GM18520 (cell line): Measurements from ENCODE around the gene ATP4A.
A peak's percentile ranks its signal among the peaks of the same experiment; 100 is the strongest.
"Not testable (repeated sequence)": the region's sequence is repeated elsewhere in the genome, so short reads cannot be mapped to it uniquely, and the experiment has no call there.

Experiments used
- ATAC-seq: cut with Tn5 transposase; IDR thresholded peaks from one replicate; pipeline ENCODE4 v1.9.1; 2021; ENCODE audit not compliant: unreplicated experiment

Gene ATP4A

GRCh38 chr19:35563207-35563829 is at the start of gene ATP4A:
ATP4A (minus strand) TSS chr19:35563658; CDS start chr19:35563629, 29 bp downstream.
- no peak for ATAC-seq

GRCh38 chr19:35612559-35613321 is 49.3 kb upstream of the ATP4A start, which contains the start of gene HAUS5:
HAUS5 (plus strand) TSS chr19:35612735; CDS start chr19:35612795, 60 bp downstream.
- peak; percentile 79 for ATAC-seq

- no peak for ATAC-seq
Measured at GRCh38 chr19:35612224-35612558, 48.7 kb upstream of the ATP4A start.

GRCh38 chr19:35609851-35610353 is 46.4 kb upstream of the ATP4A start:
- ATAC-seq, result no peak

DNA sequence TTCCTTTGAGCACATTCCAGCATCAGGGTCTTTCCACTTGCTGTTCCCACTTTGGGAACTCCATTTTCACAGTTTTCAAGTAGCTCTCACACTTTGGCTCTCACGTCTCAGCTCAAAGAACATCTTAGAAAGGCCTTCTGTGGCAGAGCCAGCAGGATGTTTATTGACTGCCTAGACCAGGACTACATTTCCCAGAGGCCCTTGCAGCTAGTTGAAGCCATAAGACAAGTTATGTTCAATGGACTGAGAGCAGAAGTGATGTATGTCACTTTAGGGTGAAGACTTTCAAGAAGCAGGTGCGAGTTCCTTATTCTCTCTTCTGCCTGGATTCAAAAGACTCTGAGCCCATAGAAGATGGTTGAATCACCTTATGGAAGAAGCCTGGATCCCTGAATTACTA is 44.8 kb upstream of the ATP4A start:
- no peak for ATAC-seq

DNA sequence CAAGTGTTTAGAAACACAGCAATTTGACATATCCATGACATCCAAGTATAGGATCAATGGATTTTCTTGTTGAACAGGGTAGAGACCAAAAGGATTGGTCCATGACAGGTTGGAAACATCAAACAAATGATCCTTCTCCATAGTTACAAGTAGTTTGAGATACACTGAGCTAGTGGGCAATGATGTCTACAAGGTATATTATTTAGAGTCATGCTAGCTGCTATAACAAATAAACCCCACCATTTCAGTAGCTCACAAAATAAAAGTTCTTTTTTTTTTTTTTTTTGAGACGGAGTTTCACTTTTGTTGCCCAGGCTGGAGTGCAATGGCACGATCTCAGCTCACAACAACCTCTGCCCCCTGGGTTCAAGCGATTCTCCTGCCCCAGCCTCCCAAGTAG is 44.2 kb upstream of the ATP4A start:
- no peak for ATAC-seq

DNA sequence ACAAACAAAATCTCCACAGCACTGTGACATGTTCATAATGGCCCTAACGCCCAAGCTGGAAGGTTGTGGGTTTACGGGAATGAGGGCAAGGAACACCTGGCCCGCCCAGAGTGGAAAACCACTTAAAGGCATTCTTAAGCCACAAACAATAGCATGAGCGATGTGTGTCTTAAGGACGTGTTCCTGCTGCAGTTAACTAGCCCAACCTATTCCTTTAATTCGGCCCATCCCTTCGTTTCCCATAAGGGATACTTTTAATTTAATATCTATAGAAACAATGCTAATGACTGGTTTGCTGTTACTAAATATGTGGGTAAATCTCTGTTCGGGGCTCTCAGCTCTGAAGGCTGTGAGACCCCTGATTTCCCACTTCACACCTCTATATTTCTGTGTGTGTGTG is 43.7 kb upstream of the ATP4A start:
- ATAC-seq, result not testable (repeated sequence)

- ATAC-seq, result not testable (repeated sequence)
Measured at GRCh38 chr19:35604436-35604835, 41.0 kb upstream of the ATP4A start.

DNA sequence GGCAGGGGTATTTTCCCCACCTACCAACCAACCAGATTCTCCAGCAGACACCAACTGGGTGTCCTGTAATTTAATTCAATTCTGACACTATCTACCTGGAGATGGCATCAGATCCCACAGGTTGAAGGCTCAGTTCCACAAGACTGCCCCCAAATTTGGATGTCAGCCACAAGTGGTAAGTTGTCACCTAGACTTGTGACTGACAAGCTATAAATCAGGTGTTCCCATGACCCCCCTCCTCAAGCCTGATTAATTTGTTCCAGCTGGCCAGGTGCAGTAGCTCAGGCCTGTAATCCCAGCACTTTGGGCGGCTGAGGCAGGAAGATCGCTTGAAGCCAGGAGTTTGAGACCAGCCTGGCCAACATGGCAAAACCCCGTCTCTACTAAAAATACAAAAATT is 38.5 kb upstream of the ATP4A start:
- ATAC-seq, result no peak

DNA sequence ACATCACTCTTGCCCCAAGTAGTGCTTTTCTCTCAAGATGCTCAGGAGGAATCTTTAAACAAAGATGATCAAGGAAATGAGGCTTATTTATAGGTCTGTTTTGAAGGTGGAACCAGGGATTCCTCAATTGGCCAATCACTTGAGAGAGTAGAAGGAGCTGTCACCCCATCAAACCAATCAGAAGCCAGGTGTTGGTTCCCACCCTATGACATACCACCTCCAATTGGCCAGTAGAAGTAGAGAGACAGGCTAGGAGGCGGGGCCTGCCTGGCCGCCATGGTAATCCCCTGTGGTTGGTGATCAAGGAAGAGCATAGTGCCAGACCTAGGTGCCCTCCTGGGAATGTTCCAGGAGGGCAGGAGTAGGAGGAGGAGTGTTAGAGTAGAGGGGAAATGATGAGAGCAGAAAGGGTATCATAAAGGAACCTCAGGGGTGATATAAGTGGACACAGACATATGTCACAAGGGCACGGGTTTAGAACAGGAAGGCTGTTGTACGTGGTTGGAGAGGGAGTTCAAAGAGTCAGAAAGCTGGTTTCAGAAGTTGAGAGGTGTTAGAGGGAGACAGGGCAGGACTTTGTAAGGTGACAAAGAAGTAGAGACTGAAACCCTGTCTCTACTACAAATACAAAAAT is 33.0 kb upstream of the ATP4A start:
- peak; percentile 80 for ATAC-seq

DNA sequence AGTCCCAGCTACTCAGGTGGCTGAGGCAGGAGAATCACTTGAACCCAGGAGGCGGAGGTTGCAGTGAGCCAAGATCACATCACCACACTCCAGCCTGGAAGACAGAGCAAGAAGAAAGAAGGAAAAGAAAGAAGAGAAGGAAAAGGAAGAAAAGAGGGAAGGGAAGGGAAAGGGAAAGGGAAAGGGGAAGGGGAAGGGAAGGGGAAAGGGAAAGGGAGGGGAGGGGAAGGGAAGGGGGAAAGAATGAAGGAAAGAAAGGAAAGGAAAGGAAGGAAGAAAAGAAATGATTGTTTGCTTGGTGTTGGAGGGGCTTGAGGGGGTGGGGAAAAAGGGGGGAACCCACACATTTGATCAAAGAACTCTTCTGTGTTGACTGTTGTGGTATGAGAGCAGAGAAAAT is 32.5 kb upstream of the ATP4A start:
- no peak for ATAC-seq

DNA sequence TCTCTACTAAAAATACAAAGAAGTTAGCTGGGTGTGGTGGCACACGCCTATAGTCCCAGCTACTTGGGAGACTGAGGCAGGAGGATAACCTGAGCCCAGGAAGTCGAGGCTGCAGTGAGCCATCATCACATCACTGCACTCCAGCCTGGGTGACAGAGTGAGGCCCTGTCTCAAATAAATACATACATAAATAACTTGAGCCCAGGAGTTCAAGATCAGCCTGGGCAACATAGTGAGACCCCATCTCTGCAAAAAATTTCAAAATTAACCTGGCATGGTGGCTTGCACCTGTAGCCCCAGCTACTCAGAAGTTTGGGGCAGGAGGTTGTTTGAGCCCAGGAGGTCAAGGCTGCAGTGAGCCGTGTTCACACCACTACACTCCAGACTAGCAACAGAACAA is 31.6 kb upstream of the ATP4A start:
- not testable (repeated sequence) for ATAC-seq

DNA sequence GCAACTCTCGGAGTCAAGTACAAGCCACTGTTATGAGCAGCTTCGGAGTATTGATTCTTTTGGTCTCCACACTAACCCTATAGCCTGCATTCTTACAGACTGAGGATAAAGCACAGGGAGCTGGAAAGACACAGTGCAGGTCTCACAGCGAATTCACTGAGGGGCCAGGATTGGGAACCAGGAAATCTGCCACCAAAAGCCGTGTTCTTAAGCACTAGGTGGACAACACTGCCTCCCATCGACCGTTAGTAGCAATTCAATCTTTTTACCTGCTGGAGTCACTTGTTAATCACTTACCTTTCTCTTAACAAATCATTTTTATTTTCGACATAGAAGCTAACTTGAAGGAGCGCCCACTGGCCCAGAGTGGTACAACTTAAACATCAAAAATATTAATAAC is 28.8 kb upstream of the ATP4A start:
- no peak for ATAC-seq

DNA sequence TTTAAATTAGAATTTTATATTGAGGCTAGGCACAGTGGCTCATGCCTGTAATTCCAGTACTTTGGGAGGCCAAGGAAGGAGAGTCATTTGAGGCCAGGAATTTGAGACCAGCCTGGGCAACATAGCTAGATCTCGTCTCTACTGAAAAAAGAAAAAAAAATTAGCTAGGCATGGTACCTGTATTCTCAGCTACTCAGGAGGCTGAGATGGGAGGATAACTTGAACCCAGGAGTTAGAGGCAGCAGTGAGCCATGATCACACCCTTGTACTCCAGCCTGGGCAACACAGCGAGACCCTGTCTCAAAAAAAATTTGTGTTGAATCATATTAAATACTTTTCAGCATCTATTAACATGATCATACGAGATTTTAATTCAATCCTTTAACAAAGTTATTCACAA is 27.4 kb upstream of the ATP4A start:
- ATAC-seq, result no peak

- no peak for ATAC-seq
Measured at GRCh38 chr19:35587321-35587720, 23.9 kb upstream of the ATP4A start.

- ATAC-seq, result no peak
Measured at GRCh38 chr19:35585848-35586247, 22.4 kb upstream of the ATP4A start, which contains the start of gene PMIS2. PMIS2 (plus strand) TSS chr19:35586173; CDS start chr19:35586260, 87 bp downstream.

- ATAC-seq, result no peak
Measured at GRCh38 chr19:35582760-35583159, 19.3 kb upstream of the ATP4A start.

GRCh38 chr19:35578707-35579106 is 15.2 kb upstream of the ATP4A start:
- ATAC-seq, result no peak

DNA sequence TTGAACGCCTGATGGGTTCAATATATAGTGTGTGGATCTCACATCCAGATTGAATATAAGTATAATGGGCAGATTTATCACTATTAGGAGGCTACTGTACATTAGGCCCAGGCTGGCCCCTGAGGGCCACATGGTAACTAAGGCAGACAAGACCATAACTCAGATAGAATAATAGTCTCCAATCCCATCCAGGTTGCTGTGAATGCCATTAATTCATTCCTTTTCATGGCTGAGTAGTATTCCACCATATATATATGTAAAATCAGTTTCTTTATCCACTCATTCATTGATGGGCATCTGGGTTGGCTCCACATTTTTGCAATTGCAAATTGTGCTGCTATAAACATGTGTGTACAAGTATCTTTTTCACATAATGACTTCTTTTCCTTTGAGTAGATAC is 14.5 kb upstream of the ATP4A start:
- ATAC-seq, result no peak

GRCh38 chr19:35571406-35571965 is 8.0 kb upstream of the ATP4A start:
- no peak for ATAC-seq

DNA sequence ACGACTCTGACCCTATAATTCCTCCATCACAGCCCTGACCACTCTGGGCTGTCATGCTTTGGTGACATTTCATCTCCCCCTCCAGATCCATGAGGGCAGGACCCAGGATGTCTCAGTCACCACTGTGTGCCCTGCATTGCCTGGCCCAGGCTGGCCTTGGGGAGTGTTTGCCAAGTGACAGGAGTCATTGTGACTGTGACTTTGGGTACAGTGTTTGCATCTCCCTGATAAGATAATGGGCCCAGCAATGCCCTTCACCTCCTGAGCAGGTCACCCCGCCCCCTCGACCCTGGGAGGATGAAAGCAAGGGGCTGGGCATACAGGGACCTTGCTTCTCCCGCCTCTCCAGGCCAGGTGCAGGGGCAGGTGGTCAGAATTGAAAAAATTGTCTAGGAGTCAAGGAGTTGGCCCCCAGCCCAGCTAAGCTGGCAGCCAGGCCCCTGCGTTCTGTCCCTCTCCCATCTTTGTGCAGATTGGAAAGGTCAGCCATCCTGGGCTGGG is 5.9 kb upstream of the ATP4A start:
- no peak for ATAC-seq
